T-helper 2 cell treated with Interferon-gamma antibody and Interleukin-4, amounts not matched to agents 100 ng/mL and 5 ng/mL, for 36 hours (primary cell): ENCODE results near the gene CHST14. TPM values are rescaled to one million over a fixed set of nuclear protein-coding genes. Genes with fewer than 3 reads are reported as not detected.

ENCODE experiments used
- intact Hi-C: fragments of 100-400 bp; cut with micrococcal nuclease; formaldehyde crosslinking; loops from one replicate; pipeline ENCODE4 v1.15.1; 2023
- total RNA-seq: library from RNA; stranded (reverse); gene quantifications from 2 replicates; pipeline ENCODE4 v1.2.3, GENCODE V29; 2022

Gene CHST14
- total RNA-seq = 16.5 and 17.4 TPM in 2 replicates

GRCh38 chr15:40470423-40471104 is at the start of gene CHST14:
Gene CHST14, plus strand, starts transcription at chr15:40470984. Its CDS starts 230 bp downstream, at chr15:40471214.
- intact Hi-C loops = loop anchor here (2.0 kb wide), 1 partner anchor 30 kb away; the partner anchor contains the start of gene BAHD1

GRCh38 chr15:40421246-40422157 is 49.3 kb upstream of the CHST14 start:
- intact Hi-C loops = loop anchor here (1.0 to 5.0 kb wide), 3 partner anchors 53 to 139 kb away; partner anchors contain the start of gene ANKRD63

- intact Hi-C loops = loop anchor here (5.0 kb wide), 1 partner anchor 142 kb away; the partner anchor contains the start of gene ANKRD63
Measured at GRCh38 chr15:40424483-40425115, 46.2 kb upstream of the CHST14 start.

- intact Hi-C loops = no loop called here
Measured at GRCh38 chr15:40425681-40426080, 45.1 kb upstream of the CHST14 start.

- intact Hi-C loops = no loop called here
Measured at GRCh38 chr15:40427188-40427587, 43.6 kb upstream of the CHST14 start.

- intact Hi-C loops = no loop called here
Measured at GRCh38 chr15:40428185-40428584, 42.6 kb upstream of the CHST14 start.

- intact Hi-C loops = no loop called here
Measured at GRCh38 chr15:40429068-40429710, 41.6 kb upstream of the CHST14 start.

- intact Hi-C loops = no loop called here
Measured at GRCh38 chr15:40430271-40430805, 40.4 kb upstream of the CHST14 start.

- intact Hi-C loops = no loop called here
Measured at GRCh38 chr15:40435023-40435709, 35.6 kb upstream of the CHST14 start.

GRCh38 chr15:40435710-40436089 is 35.1 kb upstream of the CHST14 start:
- intact Hi-C loops = no loop called here

- intact Hi-C loops = no loop called here
Measured at GRCh38 chr15:40436116-40436891, 34.5 kb upstream of the CHST14 start.

- intact Hi-C loops = no loop called here
Measured at GRCh38 chr15:40436892-40437751, 33.7 kb upstream of the CHST14 start.

GRCh38 chr15:40437752-40438687 is 32.8 kb upstream of the CHST14 start:
- intact Hi-C loops = no loop called here

- intact Hi-C loops = no loop called here
Measured at GRCh38 chr15:40438712-40439111, 32.1 kb upstream of the CHST14 start.

GRCh38 chr15:40439461-40439959 is 31.3 kb upstream of the CHST14 start:
- intact Hi-C loops = no loop called here

- intact Hi-C loops = loop anchor here (1.0 to 5.0 kb wide), 4 partner anchors 31 to 127 kb away; partner anchors contain the start of genes CCDC32, CHST14 and RPUSD2
Measured at GRCh38 chr15:40439960-40440742, 30.6 kb upstream of the CHST14 start.
